ENCODE measurements around the gene TIAM2.

Gene TIAM2

DNA sequence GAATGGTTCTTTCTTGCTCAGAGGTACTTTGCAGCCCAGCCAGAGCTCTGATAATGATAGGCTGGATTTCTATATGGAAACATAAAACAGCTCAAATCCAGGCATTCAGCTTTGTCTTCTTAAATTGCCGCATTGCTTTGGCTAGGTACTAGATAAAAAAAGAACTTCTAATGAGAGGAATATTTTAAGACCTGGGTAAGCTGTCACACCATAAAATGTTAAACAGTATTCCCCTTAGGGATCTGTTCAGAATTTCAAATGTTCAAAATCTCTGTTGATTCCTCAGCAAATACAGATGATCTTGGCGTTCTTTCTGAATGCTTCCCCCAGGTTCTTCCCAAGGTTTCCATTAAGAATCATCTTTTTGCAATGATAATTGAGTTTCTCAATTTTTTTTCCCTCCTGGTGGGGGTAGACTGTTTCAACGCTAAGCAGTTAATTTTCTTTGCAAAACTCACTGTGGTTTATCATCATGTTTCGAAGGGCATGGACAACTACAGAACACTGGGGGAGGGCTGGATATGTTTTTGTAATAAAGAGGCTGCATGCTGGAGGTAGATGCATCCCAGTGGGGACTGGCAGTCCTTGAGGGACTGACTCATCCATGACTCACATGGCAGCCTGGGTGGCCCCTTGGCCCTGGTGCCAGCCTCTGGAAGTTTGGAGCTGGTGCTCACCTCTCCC is 31.0 kb downstream of the TIAM2 start:
- DNase-seq (ENCODE audit: low spot score), result peak; percentile 65

DNA sequence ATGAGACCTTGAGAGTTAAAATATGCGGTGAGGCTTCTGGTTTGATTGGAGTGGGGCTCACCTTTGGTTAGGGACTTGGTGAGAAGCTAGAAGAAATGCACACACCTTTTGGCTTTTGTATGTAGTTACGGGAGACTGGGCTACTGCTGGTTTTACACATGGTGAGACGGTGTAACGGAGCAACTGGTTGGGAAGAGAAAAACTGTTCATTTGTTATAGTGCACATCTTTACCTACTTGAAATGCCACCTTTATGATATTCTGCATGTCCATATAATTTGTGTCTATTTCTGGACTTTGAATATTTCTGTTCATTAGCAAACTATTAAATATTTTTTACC is 31.6 kb downstream of the TIAM2 start:
- DNase-seq (ENCODE audit: low spot score), result no peak

DNA sequence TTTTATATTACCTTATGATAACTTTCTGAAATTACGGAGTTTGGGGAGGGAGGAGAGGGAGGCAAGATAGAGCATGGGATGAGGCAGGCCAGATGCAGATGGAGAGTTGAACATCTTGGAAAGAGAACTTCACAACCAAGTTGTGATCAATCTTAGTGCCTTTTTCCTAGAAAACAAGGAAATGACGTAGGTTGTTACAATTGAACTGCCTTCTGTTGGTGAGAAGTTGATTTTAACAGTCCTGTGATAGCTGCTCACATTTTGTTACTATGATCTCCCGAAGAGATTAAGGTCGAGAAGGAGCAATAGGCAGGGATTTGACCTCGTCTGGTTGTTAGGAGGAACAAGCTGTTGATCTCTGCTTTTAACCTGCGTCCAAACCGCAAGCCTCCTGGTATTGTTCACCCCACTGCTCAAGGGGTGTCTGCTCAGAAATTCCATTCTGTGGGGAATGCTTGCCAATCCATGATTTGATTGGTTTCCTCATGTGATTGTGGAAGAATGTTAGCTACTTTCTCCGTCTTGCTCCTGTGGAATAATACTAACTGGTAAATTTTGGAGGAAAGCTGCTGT is 35.1 kb downstream of the TIAM2 start:
- DNase-seq (ENCODE audit: low spot score), result no peak

DNA sequence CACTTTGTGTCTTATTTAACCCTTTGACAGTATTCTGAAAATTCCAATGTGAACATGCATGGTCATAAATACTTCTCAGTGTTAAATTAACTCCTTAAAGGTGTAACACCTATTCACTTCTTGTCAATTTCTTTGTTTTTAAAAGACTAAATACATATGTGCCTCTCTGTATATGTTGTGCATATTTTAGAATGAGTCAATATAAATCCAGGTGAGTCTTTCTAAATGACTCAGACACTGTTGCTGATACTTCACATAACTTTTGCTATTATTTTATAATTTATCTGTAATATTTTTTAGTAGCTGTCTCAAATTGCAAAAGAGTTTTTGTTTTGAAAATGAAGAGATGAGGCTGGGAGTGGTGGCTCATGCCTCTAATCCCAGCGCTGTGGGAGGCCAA is 36.0 kb downstream of the TIAM2 start:
- no peak for DNase-seq (ENCODE audit: low spot score)

DNA sequence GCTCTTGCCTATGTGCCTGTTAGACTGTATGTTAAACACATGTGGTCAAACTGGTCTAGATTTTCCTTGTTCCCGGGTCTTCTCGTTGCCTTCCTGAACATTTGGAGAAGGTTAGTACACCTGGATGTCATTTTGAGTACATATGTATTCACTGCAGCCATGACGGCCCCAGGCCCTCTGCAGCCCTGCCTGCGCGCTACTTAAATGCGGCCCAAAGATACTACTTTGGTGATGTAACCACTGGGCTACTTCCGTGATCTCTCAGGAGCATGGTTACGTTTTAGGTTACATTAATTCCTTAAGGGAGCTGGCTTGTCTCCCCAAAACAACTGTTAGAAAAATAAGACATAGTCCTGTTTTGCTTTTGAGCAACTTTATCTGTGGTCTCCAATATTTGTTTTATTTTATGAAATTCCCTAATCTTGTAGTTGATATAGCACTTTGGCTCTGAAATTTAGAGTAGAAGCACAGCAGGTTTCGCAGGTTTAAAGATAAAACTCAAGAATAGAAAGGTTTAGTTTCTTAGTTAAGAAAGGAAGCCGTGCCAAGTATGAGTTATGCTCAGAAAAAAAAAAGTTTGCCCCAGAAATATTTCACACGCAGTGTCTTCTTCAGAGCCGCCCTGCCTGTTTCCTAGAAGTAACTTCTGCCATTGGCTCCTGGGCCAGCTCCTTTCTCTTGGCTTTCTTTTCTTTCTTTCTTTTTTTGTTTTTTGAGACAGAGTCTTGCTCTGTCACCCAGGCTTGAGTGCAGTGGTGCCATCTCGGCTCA is 38.1 kb downstream of the TIAM2 start:
- no peak for DNase-seq (ENCODE audit: low spot score)

DNA sequence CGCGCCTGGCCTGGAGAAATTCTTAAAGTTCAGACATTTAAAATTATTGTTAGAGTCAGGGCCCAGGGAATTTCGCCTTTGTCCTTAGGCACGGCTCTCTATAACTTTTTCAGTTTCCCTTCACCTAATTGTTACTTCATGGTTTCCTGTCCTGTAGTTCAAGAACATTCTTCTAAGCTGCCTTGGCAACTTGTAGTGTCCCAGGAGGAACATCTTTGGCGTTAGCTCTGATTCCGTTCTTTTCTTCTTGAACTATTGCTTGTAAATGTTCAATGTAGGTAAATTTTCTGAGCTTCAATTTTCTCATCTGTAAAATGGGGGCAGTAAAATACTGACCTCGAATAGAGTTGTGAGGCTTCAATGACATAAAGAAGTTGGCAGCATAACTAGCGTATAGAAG is 41.8 kb downstream of the TIAM2 start:
- DNase-seq (ENCODE audit: low spot score), result no peak

DNA sequence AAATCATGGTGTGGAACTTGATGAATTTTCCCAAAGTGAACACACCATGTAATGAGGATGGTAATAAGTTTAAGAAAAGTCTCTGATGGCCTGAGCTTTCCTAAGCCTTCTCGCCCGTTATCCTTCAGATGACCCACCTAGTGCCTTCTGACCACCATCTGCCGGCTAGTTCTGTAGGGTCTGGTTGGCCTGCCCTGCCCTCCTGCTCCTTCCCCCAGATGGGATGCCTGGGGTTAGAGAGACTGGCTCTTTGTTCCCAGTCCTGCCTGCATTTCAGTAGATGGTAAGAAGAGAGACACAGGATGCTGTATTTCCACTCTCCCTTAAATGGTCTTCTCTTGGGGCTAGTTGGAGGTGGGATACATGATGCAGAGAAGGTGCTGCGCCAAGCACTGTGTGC is 43.0 kb downstream of the TIAM2 start:
- DNase-seq (ENCODE audit: low spot score), result no peak

DNA sequence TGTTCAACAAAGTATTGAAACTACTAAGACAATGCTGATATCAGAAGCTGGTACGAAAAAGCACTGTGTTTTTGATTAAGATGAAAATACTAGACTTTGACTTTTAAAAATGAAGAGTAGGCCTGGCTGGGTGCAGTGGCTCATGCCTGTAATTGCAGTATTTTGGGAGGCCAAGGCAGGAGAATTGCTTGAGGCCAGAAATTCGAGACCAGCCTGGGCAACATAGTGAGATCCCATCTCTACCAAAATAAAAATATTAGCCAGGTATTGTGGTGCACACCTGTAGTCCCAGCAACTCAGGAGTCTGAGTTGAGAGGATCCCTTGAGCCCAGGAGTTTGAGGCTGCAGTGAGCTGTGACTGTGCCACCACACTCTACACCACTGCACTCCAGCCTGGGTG is 43.4 kb downstream of the TIAM2 start:
- no peak for DNase-seq (ENCODE audit: low spot score)

DNA sequence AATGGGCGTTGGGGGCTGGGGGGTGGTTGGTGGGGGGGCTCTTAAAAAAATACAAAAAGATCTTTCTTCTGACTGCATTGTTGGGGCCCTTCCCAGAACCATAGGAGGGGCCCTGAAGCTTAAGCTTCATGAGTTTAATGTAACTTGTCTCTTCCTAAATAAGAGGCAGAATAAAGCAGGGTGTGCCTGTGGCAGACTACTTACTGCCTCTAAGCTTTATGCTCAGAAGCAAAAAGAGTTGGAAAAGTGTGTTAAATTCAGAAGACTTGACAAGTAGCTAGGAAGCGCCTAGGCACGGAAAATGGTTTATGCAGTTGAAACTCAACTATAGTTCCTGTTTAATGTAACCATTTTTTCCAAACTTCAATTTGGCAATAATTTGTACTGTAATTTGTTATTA is 44.5 kb downstream of the TIAM2 start:
- no peak for DNase-seq (ENCODE audit: low spot score)

DNA sequence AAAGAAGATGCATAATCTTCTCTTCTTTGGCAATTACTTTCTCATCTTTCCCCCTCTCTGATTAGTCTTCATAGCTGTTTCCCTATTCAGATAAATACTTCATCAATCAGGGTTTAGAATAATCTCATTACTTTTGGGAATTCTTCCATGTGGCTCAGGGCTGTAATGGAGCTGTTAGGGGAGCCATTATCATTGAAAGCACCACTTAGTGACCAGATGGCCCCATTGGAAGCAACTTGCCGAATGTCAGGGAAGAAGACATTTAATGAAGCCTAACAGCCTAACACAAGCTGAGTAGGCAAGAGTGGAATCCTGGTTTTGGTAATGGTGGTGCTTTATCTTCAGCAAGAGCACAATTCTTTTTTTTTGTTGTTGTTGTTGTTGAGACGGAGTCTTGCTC is 45.0 kb downstream of the TIAM2 start:
- DNase-seq (ENCODE audit: low spot score), result no peak

DNA sequence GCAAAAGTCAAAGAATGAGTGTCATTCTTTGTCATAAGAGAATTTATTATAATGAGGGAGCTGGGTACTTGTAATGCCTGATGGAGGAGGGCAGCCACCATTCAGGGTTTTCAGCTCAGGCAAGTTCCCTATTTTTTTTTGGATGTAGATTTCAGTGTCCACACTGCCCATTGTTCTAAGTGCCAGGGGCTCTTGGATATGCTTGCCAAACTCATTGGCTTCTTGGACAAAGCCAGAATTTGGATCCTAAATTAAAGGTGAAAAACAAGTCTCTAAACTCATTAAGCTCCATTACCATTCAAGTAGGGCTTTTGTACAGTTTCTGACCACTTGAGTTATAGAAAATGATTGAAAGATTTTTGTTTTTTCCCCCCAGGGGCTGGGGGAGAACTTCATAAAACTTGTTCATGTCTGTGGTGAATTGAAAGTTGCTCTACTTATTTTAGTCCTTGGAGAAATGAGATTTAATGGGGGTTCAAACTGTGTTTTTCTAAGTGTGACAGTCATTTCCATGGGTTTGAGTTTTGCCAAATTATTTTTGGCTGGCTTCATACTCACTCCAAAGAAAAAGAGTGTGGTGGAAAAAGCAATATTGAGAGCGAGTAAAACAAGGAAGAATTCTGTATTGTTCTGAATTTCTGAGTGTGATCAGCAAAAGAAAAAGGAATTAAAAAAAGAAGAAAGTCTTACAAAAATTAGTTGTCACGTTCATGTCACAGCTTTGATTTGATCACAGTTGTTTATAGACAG is 46.0 kb downstream of the TIAM2 start:
- DNase-seq (ENCODE audit: low spot score), result no peak

DNA sequence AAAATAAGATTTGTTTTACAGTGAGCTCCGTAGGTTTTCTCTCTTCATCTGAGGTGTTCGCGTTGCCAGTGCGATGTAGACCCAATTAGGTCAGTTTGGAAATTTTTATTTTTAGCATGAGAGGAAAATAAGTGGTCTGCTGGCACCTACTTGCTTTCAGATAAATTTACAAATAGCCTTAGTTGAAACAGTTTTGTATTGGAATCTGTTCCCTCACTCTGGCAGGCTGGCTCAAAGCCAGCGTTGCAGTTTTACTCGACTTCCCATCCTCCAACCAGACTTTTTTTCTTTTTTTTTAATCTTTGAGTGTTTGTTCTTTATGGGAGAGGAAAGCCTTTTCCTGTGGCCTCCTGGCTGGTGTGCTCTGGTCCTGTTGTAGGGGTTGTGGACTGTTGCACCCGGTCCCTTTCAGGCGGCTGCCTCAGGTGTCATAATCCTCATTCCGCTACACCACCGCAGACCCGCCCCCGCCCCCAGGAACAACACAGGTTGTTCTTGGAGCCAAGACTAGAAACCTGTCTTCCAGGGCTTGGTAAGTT is 46.7 kb downstream of the TIAM2 start:
- no peak for DNase-seq (ENCODE audit: low spot score)

DNA sequence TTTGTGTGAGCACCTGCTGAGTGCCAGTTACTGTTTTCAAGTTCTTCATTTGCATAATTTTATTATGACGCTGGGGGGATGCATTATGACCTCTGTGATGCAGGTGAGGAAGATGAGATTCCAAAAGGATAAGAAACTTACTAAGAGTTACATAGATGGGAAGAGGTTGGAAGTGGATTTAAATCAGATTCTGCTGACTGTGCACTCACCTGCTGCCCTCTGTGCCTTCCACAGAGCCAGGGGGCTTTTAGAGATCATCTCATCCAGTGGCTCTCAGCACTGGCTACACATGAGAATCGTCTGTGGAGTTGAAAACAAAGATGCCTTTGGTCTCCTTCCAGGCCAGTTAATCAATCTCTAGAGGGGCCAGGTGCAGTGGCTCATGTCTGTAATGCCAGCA is 47.9 kb downstream of the TIAM2 start:
- no peak for DNase-seq (ENCODE audit: low spot score)

DNA sequence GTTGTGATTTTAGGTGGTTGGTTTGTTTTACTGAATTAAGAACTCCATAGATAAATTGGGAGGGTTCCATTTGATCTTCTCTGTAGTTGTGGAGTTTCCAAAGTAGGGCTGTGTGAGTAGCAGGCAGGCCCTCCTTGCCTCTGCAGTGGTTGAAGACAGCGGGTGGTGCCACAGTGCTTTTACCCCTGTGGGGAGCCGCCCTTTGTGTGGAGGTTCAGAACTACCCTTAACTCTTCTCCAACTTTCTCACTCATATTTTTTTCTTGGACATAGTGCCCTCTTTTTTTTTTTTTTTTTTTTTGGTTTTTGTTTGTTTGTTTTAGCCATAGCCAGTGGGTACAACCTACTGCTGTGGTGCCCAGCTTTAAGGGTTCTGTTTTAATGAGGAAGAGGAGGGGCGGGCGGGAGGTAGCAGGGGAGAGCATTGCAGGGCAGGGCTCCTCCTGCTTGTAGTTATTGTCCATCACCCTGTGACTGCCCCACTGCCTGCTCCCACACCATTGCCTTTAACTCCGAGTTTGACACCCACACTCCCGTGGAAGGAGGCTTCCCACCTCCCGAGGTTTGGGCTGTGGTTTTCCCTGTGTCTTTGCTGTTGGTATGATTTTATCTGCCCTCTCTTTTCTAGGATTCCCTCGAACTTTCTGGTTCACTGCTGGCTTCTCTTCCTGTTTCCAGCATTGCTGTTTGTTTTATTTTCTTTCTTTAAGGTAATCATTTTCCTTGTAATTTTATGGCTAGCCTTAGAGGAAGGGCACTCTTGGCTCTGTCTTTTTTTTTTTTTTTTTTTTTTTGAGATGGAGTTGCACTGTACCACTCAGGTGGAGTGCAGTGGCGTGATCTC is 50.7 kb downstream of the TIAM2 start:
- no peak for DNase-seq (ENCODE audit: low spot score)

DNA sequence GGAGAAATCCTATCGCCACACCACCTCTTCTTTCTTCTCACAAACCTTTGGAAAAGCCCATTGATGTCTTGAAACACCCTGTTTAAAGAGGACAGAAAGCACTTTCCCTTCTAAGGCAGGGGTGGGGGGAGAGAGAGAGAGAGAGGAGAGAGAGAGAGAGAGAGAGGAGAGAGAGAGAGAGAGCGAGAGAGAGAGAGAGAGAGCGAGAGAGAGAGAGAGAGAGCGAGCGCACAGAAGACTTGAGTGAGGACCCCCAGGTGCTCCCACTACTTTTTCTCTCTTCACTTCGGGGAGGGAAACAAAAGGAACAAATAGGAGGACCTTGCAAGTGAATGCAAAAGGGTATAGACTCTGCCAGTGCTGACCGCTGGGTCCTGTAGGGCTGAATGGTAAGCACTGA is 52.4 kb downstream of the TIAM2 start:
- DNase-seq (ENCODE audit: low spot score), result no peak

DNA sequence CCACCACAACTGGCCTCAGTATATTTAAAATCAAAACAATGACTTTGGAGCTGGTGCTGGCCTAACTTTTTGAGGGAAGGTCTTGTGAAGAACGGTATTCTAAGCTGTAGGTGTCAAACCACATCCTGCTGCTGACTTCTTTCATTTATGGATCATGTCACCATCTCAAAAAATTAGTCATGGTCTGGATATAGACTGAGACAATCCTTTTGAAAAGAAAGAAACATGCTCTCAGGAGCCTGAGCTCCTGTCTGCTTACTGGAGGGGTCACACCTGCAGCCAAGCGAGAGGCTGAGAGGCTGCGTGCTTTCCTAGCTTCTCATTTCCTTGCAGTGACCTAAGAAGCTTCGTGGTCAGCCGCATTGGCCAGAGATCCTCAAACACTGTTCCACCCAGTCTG is 55.2 kb downstream of the TIAM2 start:
- DNase-seq (ENCODE audit: low spot score), result no peak

DNA sequence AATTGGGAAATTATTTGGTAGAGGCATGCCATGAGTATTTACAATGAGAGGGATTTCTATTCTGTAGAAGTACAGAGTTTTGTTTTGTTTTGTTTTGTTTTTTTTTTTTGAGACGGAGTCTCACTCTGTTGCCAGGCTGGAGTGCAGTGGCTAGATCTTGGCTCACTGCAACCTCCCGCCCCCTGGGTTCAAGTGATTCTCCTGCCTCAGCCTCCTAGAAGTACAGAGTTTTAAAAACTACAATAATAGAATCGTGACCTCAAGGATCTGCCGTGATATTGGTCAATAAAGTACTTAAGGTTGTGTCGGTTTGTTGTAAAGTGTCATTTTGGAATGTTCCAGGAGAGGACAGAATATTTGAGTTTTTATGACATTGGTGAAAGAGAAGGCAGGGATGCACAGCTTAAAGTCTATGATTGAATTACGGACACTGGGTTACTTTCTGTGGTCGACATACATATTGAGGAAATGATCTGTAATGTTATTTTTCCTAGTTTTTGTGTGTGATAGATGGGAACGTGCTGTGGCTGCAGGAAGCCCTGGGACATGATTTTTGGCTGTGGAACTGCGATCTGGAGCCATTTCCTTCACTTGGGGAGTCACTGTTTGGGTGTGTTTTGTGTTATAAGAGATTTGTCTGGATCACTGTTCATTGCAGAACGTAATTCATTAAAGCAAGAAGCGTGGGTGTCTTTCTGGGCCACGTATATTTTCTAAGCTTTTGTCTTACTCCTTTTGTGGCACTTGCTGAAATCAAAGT is 59.6 kb downstream of the TIAM2 start:
- DNase-seq (ENCODE audit: low spot score), result no peak

DNA sequence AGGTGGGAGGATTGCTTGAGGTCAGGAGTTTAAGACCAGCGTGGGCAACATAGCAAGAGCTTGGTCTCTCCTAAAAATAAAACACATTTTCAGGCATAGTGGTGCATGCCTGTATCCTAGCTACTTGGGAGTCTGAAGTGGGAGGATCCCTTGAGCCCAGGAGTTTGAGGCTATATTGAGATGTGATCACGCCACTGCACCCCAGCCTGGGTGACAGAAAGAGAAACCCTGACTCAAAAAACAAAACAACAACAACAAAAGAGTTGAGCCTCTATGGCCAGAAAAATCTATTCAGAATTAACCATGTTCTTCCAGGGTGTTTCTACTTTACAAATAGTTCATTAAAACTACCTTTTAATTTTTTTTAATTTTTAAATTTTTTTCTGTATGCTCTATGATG is 60.6 kb downstream of the TIAM2 start:
- no peak for DNase-seq (ENCODE audit: low spot score)

DNA sequence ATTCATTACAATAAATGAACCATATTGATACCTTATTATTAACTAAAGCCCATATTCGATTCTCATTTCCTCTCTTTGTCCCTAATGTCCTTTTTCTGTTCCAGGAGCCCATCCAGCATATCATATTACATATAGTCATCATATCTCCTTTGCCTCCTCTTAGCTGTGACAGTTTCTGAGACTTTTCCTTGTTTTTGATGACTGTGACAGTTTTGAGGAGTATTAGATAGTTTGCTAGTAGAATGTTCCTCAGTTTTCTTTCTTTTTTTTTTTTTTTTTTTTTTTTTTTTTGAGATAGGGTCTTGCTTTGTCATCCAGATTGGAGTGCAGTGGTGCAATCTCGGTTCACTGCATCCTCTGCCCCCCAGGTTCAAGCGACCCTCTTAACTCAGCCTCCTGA is 61.6 kb downstream of the TIAM2 start:
- no peak for DNase-seq (ENCODE audit: low spot score)

DNA sequence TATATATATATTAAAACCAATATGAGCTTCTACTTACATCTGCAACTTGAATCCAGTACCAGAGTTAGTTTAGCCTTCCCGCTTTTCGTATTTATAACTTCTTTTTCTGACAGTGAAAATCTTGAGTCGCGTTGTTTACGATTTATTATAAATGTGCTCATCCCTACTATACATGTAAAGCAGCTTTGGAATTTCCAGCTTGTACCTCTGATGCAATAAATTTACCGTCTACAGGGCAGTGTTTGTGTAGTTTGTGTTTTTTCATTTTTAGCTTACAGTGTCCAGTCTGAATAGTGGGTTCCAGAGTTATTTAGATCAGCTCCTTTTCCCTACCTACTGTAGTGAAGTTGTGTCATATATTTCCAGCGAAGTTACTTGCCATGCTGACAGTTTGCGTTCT is 66.3 kb downstream of the TIAM2 start:
- no peak for DNase-seq (ENCODE audit: low spot score)

DNA sequence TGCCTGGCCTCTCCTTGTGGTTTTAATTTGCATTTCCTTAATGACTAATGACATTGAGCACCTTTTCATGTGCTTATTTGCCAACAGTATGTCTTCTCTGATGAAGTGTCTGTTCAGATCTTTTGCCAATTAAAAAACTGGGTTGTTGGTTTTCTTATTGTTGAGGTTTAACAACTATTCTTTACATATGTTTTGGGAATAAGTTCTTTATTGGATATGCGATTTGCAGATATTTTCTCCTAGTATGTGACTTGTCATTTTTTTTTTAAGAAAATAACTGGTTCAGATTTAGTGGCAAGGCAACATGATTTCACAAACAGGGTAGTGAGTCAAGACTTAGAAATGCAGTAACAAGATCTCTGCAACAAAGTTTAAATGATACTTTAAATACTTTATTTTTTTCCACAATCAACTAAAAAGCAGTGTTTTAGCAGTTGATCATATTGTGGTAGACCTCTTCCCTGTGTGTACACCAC is 67.8 kb downstream of the TIAM2 start:
- DNase-seq (ENCODE audit: low spot score), result no peak

All from kidney capillary endothelial cell (primary cell).